NAMALWA (cell line): ENCODE measurements around the gene GDE1.
"Not testable (repeated sequence)": the region's sequence is repeated elsewhere in the genome, so short reads cannot be mapped to it uniquely, and the experiment has no call there.

Source experiments
- DNase-seq: peaks from one replicate; pipeline ENCODE4 v3.0.0-alpha.2; 2015; ENCODE audit warnings: low spot score

The GDE1 gene, protein sequence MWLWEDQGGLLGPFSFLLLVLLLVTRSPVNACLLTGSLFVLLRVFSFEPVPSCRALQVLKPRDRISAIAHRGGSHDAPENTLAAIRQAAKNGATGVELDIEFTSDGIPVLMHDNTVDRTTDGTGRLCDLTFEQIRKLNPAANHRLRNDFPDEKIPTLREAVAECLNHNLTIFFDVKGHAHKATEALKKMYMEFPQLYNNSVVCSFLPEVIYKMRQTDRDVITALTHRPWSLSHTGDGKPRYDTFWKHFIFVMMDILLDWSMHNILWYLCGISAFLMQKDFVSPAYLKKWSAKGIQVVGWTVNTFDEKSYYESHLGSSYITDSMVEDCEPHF

DNA sequence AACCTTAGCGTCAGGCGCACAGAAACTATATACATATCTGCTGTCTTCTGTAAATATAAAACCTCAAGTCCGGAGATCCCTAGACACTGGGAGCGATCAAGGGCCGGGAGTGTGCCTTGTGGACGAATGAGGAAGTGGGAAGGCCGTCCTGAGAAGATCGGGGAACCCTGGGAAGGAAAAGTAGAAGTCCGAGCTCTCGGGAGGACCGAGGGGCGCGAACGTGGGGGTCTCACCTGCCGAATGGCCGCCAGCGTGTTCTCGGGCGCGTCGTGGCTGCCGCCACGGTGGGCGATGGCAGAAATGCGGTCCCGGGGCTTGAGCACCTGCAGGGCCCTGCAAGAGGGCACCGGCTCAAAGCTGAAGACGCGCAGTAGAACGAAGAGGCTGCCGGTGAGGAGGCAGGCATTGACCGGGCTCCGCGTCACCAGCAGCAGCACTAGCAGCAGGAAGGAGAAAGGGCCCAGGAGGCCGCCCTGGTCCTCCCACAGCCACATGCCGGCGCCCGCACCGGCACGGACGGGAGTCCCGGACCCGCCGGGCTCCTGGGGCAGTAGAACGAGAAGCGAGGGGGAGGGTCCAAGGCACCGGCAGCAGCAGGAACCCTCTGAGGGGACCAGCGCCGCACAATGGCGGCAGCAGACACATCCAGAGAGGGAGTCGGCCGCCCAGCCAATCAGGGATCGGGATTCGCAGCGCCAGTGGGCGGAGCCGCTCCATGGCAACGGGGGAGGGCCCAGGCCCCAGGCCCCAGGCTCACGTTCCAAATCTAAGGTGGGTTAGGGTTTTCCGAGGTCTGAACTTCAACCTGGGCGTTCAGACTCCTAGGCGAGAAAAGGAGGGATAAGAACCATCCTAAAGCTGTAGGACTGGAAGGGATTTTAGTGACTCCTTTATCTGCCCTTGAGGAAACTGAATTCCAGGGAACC is at the start of gene GDE1:
Gene GDE1 (minus strand): TSS at position 628 of the 926 bp plus-strand sequence. CDS start 134 bp downstream, at position 494.
- peak; percentile 95 for DNase-seq

DNA sequence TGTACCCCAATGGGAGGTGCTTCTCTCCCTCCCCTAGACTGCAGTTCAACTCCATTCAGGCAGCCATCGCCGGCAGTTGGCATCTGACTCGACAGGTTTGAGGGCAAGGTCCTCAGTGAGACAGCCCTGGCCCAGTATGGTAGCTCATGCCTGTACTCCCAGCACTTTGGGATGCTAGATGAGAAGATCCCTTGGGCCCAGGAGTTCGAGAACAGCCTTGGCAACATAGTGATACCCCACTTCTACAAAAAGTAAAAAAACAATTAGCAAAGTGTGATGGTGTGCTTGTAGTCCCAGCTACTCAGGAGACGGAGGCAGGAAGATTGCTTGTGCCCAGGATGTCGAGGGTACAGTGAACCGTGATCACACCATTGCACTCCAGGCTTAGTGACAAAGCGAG is 45.7 kb upstream of the GDE1 start:
- no peak for DNase-seq

DNA sequence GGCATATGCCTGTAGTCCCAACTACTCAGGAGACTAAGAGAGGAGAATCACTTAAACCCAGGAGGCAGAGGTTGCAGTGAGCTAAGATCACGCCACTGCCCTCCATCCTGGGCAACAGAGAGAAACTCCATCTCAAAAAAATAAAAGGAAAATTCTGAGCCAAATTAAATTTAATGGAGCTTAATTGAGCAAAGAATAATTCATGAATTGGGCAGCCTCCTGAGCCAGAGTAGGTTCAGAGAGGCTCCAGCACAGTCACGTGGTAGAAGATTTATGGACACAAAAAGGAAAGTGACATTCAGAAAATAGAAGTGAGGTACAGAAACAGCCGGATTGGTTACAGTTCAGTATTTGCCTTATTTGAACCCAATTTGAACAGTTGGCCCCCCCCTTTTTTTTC is 44.5 kb upstream of the GDE1 start:
- DNase-seq = no peak

DNA sequence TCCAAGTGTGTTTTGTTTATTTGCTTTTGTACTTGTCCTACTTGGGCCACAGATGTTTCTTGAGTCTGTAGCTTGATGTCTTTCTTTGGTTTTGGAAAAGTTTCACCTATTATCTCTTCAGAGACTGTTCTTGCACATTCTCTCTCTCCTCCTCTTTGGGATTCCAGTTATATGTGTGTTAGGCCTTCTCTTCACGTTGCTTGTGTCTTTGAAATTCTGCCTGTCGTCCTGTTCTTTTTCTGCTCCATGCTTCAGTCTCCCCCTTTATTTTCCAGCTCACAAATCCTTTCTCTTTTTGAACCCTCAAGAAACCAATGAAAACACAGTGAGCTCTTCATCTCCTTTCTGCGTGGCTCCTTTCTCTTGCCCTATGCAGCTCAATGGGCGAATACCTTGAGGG is 41.5 kb upstream of the GDE1 start:
- DNase-seq = no peak

DNA sequence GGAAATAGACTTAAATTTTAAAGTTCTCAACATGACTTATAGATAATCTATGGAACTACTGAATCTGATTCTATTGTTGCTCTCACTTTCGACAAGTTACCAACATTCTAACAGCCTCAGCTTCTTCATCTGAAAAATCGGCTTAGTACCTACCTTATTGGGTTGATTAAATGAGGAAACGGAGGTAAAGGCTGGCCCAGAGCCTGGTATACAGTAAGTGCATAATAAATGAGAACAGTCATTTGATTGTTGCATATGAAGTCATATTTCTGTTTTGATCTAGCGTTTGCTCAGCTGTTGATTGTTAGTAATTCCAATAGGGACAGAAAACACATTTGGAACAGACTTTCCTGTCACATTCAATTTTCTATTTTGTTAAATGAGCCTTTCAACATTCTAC is 38.2 kb upstream of the GDE1 start:
- no peak for DNase-seq

DNA sequence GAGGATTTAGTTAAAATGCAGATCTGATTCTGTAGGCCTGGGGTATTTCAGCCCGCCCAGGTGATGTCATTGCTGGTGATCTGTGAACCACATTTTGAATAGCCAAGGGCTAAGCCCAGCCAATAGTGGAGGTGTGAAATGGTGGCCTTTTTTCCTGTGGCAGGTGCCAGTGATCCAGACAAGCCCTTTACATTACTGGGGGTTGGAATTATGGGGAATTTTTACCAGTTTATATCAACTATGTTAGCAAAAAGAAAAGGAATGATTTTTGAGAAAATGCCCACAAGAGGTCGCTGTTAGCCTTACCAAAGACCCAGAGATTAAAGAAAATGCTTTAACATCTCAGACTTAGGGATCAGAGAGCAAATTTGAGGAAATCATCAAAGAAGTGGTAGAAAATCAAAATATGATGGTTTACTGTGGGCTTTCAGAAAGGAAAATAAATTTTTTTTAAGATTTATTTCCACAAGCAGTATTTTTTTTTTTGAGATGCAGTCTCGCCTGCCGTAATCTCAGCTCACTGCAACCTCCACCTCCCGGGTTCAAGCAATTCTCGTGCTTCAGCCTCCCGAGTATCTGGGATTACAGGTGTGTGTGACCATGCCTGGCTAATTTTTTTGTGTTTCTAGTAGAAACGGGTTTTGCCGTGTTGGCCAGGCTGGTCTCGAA is 37.5 kb upstream of the GDE1 start:
- peak; percentile 70 for DNase-seq

DNA sequence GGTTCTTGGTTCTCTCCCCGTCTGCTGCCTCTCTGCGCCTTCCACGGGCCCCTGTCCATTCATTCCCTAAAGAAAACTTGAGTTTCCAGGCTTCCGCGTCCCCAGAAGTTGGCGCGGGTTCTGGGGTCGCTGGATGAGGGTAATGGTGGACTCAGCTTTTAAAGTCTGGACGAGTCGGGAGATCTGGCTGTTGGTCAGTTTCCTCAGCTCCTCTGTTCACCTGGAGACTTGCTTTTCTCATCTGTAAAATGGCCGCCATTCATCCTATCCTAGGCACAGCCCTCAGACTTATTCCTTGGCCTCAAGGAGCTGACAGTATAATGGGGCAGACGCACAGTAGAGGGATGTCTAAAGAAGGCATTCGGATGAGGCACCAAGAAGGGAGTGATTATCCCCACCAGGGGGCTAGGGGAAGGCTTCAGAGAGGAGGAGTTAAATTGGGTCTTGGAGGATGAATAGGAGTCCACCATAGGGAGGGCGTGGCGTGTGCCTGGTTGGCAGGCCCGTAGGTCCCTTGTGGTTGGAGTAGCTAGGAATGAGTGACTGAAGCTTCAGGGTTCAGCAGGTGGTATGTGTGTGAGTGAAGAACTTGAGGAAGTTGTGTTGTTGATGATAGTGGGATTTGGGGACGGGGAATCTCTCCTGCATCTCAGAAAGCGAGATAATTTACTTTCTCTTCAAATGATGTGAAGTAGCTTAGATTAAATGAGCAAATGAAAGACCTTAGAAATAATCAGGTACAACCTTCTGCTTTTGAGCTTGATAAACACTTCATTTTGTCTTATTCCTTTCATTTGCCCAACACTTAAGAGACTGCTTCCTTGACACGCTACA is 34.3 kb upstream of the GDE1 start:
- DNase-seq = peak; percentile 61

DNA sequence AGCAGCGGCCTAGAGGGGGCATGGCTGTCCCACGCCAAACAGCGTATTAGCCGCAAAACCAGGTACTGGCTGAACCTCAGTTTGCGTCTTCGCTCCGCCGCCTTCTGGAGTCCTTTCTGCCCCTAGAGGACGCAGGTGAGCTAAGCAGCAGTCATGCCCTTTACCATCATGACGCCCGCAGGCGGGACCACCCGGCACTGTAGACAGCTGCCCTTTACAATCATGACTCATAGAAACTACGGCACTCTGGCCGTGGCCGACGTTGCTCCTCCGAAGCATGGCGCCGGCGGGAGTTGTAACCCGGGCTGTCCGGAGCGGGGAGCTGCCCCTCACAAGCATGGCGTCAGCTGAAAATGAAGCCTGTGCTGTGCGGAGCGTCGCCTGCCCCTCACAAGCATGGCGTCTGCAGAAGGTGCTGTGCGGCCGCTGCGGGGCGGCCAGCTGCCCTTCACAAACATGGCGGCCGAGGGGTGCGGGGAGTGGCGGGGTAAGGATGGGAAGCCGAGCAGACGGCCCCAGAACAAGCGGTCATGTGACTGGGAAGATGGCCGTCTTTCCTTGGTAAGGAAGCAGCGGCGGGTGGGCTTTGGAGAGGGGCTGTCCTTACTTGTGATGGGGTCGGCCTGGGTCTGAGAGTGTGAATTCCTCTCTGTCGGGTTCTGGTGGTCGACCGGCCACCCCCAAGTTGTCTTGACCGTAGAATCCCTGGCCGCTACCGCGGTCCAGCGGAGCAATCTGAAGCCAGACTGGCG is 33.5 kb upstream of the GDE1 start, which contains the start of gene VPS35L:
Gene VPS35L (plus strand): TSS at position 518 of the 752 bp plus-strand sequence. CDS start 27 bp downstream, at position 545.
- peak; percentile 96 for DNase-seq

DNA sequence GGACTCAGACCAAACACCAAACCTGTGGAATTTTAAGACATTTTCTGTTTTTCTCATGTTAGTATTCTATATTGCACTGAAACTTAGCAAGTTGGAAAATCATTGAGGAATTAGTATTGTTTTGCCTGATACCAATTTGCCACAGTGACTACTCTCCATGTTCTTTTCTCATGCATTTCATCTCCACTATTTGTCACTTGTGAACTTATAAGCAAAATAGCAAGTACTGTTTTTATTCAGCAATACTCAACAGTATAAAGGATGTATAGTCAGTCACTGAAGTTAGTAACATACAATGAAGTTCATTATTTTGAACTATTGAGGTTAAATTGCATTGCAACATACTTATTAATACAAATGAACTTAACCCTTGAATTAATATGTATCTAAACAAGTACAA is 27.8 kb upstream of the GDE1 start:
- DNase-seq = no peak

DNA sequence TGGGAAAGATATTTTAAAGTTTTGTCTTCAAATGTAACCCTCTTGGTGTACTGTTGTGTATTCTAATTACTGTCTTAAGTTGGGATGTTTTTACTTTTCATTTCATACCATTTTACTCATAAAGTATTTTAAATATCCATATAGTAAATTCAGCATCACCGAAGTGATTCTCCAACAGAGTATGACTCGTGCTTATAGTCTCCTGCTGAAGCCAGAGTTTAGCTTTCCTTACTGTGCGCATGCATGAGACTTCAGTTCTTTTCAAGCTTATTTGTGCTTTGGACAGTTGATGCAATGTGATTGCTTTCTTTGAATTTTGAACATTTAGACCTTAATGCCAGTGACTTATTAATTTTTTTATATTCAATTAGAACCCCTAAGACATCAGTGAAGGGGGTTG is 26.2 kb upstream of the GDE1 start:
- DNase-seq = no peak

DNA sequence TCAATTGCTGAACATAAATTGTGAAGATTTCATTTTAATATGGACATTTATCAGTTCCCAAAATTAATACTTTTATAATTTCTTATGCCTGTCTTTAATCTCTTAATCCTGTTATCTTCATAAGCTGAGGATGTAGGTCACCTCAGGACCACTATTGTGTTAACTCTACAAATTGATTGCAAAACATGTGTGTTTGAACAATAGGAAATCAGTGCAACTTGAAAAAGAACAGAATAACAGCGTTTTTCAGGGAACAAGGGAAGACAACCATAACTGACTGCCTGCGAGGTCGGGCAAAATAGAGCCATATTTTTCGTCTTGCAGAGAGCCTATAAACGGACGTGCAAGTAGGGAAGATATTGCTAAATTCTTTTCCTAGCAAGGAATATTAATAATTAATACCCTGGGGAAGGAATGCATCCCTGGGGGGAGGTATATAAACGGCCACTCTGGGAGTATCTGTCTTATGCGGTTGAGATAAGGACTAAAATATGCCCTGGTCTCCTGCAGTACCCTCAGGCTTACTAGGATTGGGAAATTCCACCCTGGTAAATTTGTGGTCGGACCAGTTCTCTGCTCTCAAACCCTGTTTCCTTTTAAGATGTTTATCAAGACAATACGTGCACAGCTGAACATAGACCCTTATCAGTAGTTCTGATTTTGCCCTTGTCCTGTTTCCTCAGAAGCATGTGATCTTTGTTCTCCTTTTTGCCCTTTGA is 21.5 kb upstream of the GDE1 start:
- DNase-seq = not testable (repeated sequence)

DNA sequence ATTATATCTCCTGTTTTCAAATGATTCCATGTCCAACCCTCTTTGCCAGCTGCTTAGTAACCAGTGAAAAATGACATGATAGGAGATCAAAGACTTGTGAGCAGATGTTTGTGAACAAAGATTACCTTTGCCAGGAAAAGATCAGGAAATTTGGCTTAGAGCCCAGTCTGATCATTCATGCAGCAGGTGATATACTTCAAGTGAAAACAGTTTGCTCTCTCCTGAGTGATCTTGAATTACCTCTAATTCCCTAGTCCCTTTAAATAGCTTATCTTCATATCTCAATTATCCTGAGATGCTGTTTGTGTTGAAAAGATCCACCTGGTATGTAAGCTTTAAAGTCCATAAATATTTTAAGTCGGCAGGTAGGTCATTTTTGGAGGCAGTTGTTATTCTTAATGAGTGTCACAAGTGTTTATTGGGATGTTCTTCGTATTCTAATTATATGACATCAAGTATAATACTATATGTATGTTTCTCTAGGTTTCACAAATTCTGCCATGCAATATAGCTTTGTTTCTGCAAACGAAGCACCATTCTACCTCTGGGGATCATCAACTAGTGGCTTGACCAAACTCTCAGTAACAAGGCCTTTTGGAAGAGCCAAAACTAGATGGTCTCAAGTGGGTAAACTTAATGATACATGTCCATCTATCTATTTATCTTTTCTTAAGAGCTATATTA is 20.4 kb upstream of the GDE1 start:
- no peak for DNase-seq

DNA sequence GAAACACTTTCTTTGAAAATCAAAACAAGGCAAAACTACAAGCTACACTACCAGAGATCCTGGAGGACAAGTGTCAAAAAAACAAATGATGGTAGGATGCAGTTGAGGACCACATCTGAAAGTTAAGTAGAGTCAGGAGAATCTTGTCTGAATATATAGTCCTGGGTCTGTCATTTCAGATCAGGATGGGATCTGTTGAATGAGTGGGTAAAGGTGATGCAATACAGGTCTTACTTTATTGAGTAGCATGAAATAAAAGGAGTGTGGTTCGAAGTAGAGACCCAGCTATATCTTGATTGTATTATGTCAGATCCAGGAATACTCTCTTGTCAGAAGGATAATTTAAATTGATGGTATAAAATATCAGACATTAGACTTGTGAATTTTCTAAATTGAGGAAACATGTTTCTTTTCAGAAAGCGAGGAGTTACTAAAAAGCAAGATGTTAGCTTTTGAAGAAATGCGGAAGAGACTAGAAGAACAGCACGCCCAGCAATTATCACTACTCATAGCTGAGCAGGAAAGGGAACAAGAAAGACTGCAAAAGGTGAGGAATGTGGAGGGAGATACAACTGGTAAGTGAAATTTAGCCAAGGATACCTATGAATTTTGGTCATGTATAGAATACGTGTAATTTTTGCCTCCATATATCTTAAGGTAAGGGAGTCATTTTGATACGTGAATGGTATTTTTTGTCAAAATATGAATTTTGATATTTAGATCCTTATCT is 18.5 kb upstream of the GDE1 start:
- no peak for DNase-seq

DNA sequence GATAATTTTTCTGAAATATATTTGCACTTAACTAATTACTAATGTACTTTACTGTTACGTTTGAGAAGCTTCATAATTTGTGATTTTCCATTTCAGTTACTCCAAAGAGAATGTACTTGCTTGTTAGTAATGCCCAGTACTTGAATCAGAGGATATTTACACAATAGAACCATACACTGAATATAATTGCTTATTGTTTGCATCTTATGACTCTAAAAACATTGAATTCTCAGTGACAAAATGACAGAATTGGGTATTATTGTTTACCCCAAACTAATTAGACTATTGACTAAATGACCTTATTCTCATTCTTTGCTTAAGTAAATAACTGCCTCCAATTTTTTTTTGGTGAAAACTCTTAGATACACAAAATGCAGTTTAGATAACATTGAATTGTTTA is 10.7 kb upstream of the GDE1 start:
- no peak for DNase-seq

DNA sequence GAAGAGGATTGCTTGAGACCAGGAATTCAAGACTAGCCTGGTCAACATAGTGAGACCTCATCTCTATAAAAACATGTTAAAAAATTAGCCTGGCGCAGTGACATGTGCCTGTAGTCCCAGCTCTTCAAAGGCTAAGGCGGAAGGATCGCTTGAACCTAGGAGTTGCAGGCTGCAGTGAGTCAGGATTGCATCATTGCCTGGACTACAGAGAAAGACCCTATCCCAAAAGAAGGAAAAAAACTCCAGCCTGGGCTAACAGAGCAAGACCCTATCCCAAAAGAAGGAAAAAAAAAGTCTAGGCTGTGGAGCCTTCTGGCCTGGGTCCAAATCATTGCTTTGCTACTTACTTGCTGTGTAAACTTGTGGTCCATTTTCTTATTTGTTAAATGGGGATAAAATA is 6.8 kb upstream of the GDE1 start:
- DNase-seq = no peak

DNA sequence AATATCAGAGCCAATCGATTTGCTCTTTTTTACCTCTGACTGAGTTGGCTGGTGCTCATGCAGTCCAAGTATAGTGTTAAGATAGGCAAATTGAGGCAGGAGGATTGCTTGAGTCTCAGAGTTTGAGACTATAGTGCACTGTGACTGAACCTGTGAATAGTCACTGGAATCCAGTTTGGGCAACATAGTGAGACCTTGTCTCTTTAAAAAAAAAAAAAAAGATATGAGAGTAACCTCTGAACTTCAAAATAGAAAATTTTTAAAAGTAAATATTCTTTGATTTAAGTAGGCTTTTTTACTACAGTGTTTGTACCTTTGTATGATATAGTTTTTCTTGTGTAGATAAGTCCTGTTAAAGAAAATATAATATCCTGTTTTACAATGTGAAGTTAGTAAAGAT is 5.3 kb upstream of the GDE1 start:
- no peak for DNase-seq

DNA sequence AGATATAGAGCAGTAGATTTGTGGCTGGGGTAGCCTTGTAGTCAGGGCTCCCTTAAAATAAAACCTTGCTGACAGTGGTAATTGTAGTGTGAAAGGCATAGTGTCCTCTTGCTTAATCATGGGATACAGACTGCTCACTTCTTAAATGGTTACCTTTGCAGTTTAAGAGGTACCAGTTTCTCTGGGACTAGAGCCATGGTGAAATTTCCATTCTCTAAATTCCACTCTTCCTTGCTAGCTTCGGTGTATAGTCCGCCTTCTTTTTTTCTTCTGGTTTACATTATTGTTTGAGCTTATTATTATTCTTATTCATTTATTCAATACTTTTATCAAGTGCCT is 3.5 kb upstream of the GDE1 start:
- DNase-seq = no peak

DNA sequence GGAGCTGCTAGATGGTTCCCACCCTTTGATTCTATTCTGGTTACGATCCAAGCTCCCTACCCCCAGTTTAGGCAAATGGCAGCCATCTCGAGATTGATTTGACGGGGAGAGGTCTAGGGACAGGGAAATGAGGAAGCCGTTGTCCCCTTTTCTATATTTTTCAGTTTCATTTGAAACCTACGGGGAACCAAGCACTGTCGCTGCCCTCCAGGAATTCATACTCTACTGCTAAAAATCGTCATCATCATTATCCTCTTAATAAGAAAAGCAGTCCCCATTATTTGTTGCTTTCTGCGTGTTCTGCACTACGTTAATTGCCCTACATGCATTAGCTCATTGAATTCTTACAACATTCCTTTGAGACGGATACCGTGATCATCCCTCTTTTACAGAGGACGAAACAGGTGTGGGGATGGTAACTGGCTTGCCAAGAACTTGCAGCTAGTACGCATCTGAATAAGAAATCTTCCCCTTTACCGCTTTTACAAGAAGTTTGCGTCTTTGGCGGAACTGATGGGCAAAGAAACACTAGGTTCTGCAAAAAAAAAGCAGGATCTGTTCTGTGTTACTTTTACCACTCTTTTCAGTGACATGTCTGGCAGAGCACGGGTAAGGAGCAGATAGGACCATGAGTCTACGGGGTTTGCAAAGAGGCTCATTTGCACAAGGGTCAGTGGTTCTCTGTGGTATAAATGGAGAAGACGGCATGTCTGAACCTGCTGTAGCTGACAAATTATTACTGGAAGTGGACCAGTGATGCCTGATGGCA is 2.9 kb upstream of the GDE1 start:
- DNase-seq = peak; percentile 58

DNA sequence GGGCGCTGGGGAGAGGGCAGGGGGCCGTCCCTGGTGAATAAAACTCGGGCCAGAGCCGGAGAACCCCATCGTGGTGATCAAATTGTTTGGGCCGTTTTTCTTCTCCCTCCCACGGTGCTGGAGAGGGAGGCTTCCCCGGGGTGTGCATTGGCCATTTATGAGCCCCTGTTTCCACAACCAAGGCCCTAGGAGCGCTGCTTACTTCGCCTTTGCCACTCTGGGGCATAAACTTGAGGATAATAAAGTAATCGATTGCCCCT is 2.4 kb upstream of the GDE1 start:
- DNase-seq = no peak
